HepG2 (cell line): ENCODE results near the gene LTB4R. TPM values are rescaled to one million over a fixed set of nuclear protein-coding genes. Genes with fewer than 3 reads are reported as not detected.

Experiments
- ADNP ChIP-seq: sonication (generic); formaldehyde crosslinking; IDR thresholded peaks from 2 replicates; pipeline ENCODE4 v1.4.0; 2020; ENCODE audit warnings: missing genetic modification reagents
- ARID4A ChIP-seq: sonication (generic); formaldehyde crosslinking; IDR thresholded peaks from 2 replicates; pipeline ENCODE4 v1.5.0; 2020; ENCODE audit warnings: mild to moderate bottlenecking, missing genetic modification reagents, borderline replicate concordance
- ATF2 ChIP-seq: sonication (generic); formaldehyde crosslinking; IDR thresholded peaks from 2 replicates; pipeline ENCODE4 v1.4.0; 2020; ENCODE audit warnings: missing genetic modification reagents
- CBFB ChIP-seq: sonication (generic); formaldehyde crosslinking; IDR thresholded peaks from 2 replicates; pipeline ENCODE4 v1.4.0; 2020; ENCODE audit warnings: missing genetic modification reagents
- GLMP ChIP-seq: sonication (generic); formaldehyde crosslinking; IDR thresholded peaks from 2 replicates; pipeline ENCODE4 v1.9.0; 2021; ENCODE audit warnings: missing genetic modification reagents, mild to moderate bottlenecking, borderline replicate concordance
- KDM4B ChIP-seq: sonication (generic); formaldehyde crosslinking; IDR thresholded peaks from 2 replicates; pipeline ENCODE4 v1.4.0; 2020; ENCODE audit warnings: missing genetic modification reagents
- LBX2 ChIP-seq: sonication (generic); formaldehyde crosslinking; IDR thresholded peaks from 2 replicates; pipeline ENCODE4 v1.5.0; 2020; ENCODE audit warnings: missing genetic modification reagents, mild to moderate bottlenecking, borderline replicate concordance
- RXRA ChIP-seq: sonication (generic); formaldehyde crosslinking; IDR thresholded peaks from 2 replicates; pipeline ENCODE4 v1.5.1; 2020; ENCODE audit warnings: missing genetic modification reagents
- SMAD1 ChIP-seq: sonication (generic); formaldehyde crosslinking; IDR thresholded peaks from 2 replicates; pipeline ENCODE4 v1.4.0; 2020; ENCODE audit warnings: missing genetic modification reagents, low read depth, mild to moderate bottlenecking, borderline replicate concordance
- TFDP1 ChIP-seq: IDR thresholded peaks from 2 replicates; pipeline ENCODE4 v1.6.1; 2016; ENCODE audit warnings: missing compliant biosample characterization, missing genetic modification reagents, borderline replicate concordance
- TOPORS ChIP-seq: sonication (generic); formaldehyde crosslinking; IDR thresholded peaks from 2 replicates; pipeline ENCODE4 v1.8.0; 2023; ENCODE audit warnings: mild to moderate bottlenecking, missing genetic modification reagents
- ZNF24 ChIP-seq: fragments of 450-650 bp; IDR thresholded peaks from 2 replicates; pipeline ENCODE4 v1.6.1; 2017; ENCODE audit warnings: antibody characterized with exemption, mild to moderate bottlenecking
- ZNF577 ChIP-seq: sonication (generic); formaldehyde crosslinking; IDR thresholded peaks from 2 replicates; pipeline ENCODE4 v1.4.0; 2020; ENCODE audit warnings: mild to moderate bottlenecking, low read depth, missing genetic modification reagents, borderline replicate concordance
- ZNF740 ChIP-seq: sonication (generic); formaldehyde crosslinking; IDR thresholded peaks from 2 replicates; pipeline ENCODE4 v1.4.0; 2020; ENCODE audit warnings: missing genetic modification reagents
- polyA plus RNA-seq, 8 experiments: library from polyadenylated mRNA; depleted of rRNA in 3 of 8; stranded (reverse) in 7 of 8; unstranded in 1 of 8; fragments of >200 nt; fragmentation: Illumina TruSeq in 4 of 8; extraction: Trizol in 4 of 8; gene quantifications; 2 replicates each; pipeline versions ENCODE4 v1.2.1 to v1.2.3, GENCODE V29; 2011 to 2016; ENCODE audit warnings: low read depth in 4 of 8, missing spikeins in 1 of 8, mixed read lengths in 1 of 8; ENCODE audit not compliant: insufficient read depth in 1 of 8
- total RNA-seq, 5 experiments: library from RNA; depleted of rRNA; stranded (reverse); fragments of >200 nt; fragmentation: Illumina TruSeq; extraction: Trizol; gene quantifications; 2 replicates each; pipeline ENCODE4 v1.2.3, GENCODE V29; 2016; ENCODE audit warnings: low read depth in 1 of 5

The LTB4R gene
- total and polyA plus RNA-seq, 2 of the 13 experiments (the other 11 are each of a cell fraction or from before 2014, with no cell fraction given) = 3.2 to 8.2 TPM

- TF ChIP-seq LBX2 (CRISPR knock-in tag) (peak; percentile 95; the same call in 1 of the 2 replicates), CBFB (CRISPR knock-in tag) (peak; percentile 86; the same call in 1 of the 2 replicates), TOPORS (CRISPR knock-in tag) (peak; percentile 99), SMAD1 (CRISPR knock-in tag) (peak; percentile 90), GLMP (peak; percentile 76; the same call in 1 of the 2 replicates), ZNF24 (no peak), ATF2 (peak; percentile 80; the same call in 1 of the 2 replicates), TFDP1 (CRISPR knock-in tag) (peak; percentile 99), RXRA (CRISPR knock-in tag) (peak; percentile 79), ZNF740 (peak; percentile 82; the same call in 1 of the 2 replicates), ZNF577 (CRISPR knock-in tag) (no peak; the same call in 1 of the 2 replicates), ADNP (CRISPR knock-in tag) (no peak; the same call in 1 of the 2 replicates), KDM4B (CRISPR knock-in tag) (peak; percentile 75; the same call in 1 of the 2 replicates), ARID4A (CRISPR knock-in tag) (no peak)
Observed at GRCh38 chr14:24315807-24316596, 4.7 kb downstream of the LTB4R start (continued).
